ENCODE results near the gene SMCO2.
"Not testable (repeated sequence)": the region's sequence is repeated elsewhere in the genome, so short reads cannot be mapped to it uniquely, and the experiment has no call there.

Gene SMCO2

GRCh38 chr12:27524839-27525753 is 78.6 kb downstream of the SMCO2 start:
- DNase-seq (ENCODE audit: low spot score) (peak; percentile 45), FAIRE-seq (no peak)

GRCh38 chr12:27527512-27527911 is 81.0 kb downstream of the SMCO2 start:
- FAIRE-seq (no peak), DNase-seq (ENCODE audit: low spot score) (no peak)

GRCh38 chr12:27528788-27529187 is 82.3 kb downstream of the SMCO2 start:
- FAIRE-seq (no peak), DNase-seq (ENCODE audit: low spot score) (no peak)

GRCh38 chr12:27530157-27530922 is 83.8 kb downstream of the SMCO2 start:
- DNase-seq (ENCODE audit: low spot score) (no peak), FAIRE-seq (no peak)

GRCh38 chr12:27531896-27532295 is 85.4 kb downstream of the SMCO2 start:
- FAIRE-seq: no peak
- DNase-seq (ENCODE audit: low spot score): no peak

GRCh38 chr12:27534060-27534764 is 87.7 kb downstream of the SMCO2 start:
- DNase-seq (ENCODE audit: low spot score): no peak
- FAIRE-seq: no peak

- FAIRE-seq (no peak), DNase-seq (ENCODE audit: low spot score) (no peak)
Observed at GRCh38 chr12:27534765-27535161, 88.2 kb downstream of the SMCO2 start.

GRCh38 chr12:27535318-27535717 is 88.8 kb downstream of the SMCO2 start:
- FAIRE-seq: no peak
- DNase-seq (ENCODE audit: low spot score): no peak

GRCh38 chr12:27537855-27538675 is 91.5 kb downstream of the SMCO2 start:
- DNase-seq (ENCODE audit: low spot score): no peak
- no peak for FAIRE-seq

GRCh38 chr12:27539191-27539631 is 92.7 kb downstream of the SMCO2 start:
- DNase-seq (ENCODE audit: low spot score): no peak
- no peak for FAIRE-seq

GRCh38 chr12:27541031-27541719 is 94.6 kb downstream of the SMCO2 start:
- FAIRE-seq (no peak), DNase-seq (ENCODE audit: low spot score) (no peak)

- FAIRE-seq (no peak), DNase-seq (ENCODE audit: low spot score) (peak; percentile 44)
Observed at GRCh38 chr12:27542628-27543027, 96.1 kb downstream of the SMCO2 start.

- not testable (repeated sequence) for DNase-seq (ENCODE audit: low spot score); FAIRE-seq
Observed at GRCh38 chr12:27544858-27545257, 98.3 kb downstream of the SMCO2 start.

GRCh38 chr12:27545665-27546064 is 99.1 kb downstream of the SMCO2 start:
- FAIRE-seq: no peak
- no peak for DNase-seq (ENCODE audit: low spot score)

- FAIRE-seq: no peak
- DNase-seq (ENCODE audit: low spot score): no peak
Observed at GRCh38 chr12:27547592-27547991, 101.1 kb downstream of the SMCO2 start.

- no peak for FAIRE-seq
- DNase-seq (ENCODE audit: low spot score): no peak
Observed at GRCh38 chr12:27548301-27549199, 102.0 kb downstream of the SMCO2 start.

GRCh38 chr12:27549236-27549800 is 102.8 kb downstream of the SMCO2 start:
- DNase-seq (ENCODE audit: low spot score) (peak; percentile 56), FAIRE-seq (no peak)

- FAIRE-seq (peak; percentile 27), DNase-seq (ENCODE audit: low spot score) (peak; percentile 73)
Observed at GRCh38 chr12:27549801-27550652, 103.5 kb downstream of the SMCO2 start.

Measured in urothelium cell line (cell line).